GM18502 (cell line): ENCODE measurements around the gene EIF1.

ENCODE experiments used
- ATAC-seq: cut with Tn5 transposase; IDR thresholded peaks from one replicate; pipeline ENCODE4 v1.9.1; 2021; ENCODE audit warnings: mild to moderate bottlenecking; ENCODE audit not compliant: unreplicated experiment, poor library complexity

EIF1 gene

DNA sequence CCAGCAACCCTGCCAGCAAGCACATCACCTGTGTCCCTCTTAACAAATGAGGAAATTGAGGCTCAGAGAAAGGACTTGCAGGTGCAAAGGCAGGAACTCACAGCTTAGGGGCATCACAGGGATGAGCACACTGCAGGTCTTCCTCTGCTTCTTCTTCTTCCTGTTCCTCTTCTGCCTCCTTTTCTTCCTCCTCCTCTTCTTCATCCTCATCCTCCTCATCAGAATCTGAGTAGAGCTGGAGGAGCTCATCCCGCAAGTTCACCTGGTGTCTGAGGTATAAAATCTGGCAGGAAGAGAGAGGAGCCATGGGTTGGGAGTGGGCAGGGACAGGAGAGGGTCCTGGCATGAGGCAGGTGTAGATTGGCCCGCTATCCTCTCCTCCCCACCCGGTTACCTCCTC is 43.2 kb downstream of the EIF1 start:
- no peak for ATAC-seq

DNA sequence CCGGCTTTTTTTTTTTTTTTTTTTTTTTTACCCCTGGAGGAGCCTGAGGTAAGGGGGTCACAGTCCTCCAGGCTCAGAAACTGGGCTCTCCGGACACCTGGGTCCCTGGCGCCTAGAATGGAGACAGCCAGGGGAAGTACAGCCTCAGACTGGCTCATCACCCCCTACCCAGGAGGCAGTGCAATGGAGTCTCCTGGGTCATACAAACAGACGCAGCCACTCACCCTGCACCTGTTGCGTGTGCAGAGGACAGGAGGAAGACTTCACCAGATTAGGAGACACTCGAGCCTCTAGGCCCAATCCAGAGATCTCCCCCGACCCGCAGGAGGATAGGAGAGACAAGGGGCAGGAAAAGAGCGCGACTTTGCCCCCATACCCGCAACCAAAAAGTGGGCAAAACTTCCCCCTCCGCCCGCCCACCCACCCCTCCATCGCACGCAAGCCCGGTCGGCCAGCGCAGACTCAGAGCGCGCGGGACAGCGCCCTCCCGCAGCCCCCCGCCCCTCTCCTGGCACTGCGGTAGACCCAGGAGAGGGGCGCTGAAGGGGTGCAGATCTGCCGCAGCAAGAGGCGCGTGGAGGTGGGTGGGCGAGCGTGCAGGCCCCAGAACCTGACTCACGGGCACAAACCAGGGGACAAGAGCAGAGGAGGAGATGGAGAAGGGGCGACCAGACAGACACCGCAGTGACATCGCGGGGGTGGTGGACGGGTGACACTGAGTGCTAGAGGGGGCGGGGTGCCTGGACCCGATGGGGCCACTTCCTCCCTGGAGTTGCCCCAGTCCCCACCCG is 44.9 kb downstream of the EIF1 start:
- no peak for ATAC-seq

DNA sequence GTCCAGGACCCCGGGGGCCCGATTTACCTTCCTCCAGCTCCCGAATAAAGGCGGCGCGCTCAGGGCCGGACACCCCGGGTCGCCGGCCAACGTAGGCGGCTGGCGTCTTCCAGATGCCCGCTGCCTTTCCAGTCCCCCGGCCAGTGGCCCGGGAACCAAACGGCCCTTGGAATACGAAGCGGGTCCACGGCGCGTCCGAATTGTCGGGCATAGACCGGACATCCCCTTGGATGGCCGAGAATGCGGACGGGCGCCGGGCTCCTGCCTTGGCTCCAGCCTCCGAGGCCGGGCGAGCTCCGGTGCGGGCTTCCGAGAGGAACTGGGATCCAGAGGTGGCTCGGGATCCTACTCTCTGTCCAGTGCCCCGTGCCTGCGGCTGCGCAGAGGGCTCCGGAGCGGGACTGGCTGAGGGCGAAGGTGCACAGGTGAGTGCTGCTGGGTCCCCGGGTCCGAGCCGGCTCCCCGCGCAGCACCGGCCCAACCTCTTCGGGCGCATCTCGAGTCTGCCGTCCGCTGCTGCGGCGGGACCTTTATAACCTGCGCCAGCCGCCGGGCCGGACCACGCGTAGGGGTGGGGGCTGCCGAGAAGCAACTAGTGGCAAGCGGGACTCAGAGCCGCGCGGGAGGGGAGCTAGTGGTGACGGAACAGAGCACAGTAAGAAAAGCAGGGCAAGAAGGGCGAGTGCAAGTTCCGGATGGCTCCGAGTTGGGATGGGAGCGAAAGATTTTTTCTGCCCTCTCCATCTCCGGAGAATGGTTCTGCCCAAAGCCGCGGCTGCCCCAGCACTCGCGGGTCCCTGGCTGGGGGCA is 45.7 kb downstream of the EIF1 start, which contains the start of gene HAP1:
HAP1 (minus strand) TSS at position 505 of the 810 bp plus-strand sequence; CDS start at position 496, 9 bp downstream.
- no peak for ATAC-seq

DNA sequence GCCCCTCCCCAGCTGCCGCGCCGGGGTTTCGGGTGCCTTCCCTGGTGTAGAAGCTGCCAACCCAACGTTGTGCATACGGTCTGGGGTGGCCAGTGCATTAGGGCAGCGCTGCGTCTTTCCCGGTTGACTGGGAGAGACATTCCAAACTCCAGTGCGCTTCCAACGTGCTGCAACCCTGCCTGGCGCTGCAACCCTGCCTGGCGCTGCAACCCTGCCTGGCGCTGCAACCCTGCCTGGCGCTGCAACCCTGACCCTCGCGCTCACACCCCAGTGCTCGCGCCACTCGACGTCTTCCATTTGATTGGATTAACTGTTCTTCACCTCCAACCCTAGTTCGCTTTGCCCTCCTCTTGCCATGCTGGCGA is 46.2 kb downstream of the EIF1 start:
- no peak for ATAC-seq

DNA sequence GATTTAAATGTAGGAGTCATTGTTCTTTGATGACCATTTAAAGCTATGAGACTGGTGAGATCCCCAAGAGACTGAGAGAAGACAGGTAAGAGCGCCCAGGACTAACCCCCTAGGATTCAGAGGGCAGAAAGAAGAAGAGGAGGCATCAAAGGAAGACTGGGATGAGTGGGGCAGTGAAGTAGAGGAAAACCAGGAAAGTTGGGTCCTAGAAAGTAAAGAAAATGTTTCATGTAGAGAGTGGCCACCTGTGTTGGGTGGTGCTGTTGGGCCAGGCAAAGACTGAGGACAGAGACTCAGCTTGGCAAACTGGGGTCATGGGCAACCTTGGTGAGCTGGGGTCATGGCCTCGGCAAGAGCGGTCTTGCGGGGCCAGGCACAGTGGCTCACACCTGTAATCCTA is 47.1 kb downstream of the EIF1 start:
- ATAC-seq, result no peak

DNA sequence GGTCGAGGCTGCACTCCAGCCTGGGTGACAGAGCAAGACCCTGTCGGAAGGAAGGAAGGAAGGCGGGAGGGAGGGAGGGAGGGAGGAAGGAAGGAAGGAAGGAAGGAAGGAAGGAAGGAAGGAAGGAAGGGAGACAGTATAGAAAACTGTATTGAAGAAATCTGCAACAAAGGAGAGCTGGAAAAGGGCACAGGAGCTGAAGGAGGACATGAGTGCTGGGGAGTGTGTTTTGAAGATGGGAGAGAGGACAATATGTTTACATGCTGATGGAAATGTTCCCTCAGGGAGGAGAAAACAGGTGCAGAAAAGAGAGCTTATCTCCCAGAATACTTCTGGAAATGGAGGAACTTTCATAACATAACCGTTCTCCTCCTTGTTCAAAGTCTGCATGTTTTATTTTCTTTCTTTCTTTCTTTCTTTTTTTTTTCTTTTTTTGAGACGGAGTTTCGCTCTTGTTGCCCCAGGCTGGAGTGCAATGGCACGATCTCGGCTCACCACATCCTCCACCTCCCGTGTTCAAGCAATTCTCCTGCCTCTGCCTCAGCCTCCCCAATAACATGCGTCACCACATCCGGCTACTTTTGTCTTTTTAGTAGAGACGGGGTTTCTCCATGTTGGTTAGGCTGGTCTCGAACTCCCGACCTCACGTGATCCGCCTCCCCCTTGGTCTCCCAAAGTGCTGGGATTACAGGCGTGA is 48.4 kb downstream of the EIF1 start:
- ATAC-seq, result no peak

DNA sequence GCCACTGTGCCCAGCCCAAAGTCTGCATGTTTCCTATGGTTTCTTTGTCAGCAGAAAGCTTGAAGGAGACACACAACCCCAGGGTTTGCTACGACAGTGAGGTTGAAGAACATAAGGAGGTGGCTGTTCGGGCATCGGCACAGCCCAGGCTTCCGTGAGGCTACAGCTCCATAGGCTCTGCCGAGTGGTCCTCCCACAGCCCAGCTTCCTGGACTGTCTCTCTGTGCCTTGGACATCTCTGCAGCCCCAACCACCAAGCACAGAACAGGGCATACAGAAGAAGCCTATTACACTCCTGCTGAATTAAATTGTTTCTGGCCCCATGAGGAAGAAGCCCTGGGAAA is 49.0 kb downstream of the EIF1 start:
- ATAC-seq, result no peak

DNA sequence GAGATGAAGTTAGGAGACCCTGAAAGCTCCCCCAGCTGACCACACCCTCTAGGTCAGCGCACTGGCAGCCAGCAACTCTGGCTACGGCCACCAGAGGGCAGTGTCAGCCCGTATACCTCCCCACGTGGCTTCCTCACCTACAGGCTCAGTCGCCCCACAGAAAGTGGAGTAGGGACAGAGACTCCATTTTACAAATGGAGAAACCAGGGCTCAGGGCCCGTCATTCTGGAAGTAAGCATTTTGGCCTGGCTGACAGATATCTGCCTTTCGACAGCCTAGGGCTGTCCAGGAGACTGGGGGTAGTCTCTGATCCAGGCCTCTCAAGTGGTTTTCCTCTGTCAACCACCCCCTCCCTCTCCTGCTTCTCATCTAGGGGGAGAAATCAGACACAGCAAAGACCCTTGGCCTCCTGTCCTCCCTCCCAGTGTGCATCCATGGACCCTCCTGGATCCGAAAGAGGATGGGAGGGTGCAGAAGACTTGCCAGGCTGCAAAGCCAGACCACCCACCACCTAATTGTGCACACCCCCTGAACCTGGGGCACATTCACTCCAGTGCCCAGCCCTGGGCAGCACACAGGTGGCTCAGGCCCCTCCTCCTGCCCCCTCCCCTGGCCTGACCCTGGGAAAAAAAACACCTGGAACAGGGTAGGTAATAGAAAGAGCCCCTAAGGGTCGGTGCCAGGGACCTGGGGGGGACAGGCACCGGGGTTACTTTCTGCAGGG is 49.6 kb downstream of the EIF1 start:
- ATAC-seq, result no peak

DNA sequence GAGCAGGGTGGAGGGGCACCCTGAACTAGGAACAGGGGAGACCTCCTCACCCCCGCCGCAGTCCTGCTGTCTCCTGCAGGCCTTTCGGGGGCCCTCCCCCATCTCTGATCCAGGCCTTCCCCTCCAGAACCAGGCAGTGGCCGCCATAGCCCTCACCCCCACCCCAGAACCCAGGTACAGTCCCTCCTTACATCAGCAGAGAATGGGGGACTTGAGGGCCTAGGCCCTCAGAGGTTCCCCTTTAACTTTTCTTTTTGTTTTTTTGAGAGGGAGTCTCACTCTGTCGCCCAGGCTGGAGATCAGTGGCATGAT is 50.1 kb downstream of the EIF1 start:
- ATAC-seq, result no peak

DNA sequence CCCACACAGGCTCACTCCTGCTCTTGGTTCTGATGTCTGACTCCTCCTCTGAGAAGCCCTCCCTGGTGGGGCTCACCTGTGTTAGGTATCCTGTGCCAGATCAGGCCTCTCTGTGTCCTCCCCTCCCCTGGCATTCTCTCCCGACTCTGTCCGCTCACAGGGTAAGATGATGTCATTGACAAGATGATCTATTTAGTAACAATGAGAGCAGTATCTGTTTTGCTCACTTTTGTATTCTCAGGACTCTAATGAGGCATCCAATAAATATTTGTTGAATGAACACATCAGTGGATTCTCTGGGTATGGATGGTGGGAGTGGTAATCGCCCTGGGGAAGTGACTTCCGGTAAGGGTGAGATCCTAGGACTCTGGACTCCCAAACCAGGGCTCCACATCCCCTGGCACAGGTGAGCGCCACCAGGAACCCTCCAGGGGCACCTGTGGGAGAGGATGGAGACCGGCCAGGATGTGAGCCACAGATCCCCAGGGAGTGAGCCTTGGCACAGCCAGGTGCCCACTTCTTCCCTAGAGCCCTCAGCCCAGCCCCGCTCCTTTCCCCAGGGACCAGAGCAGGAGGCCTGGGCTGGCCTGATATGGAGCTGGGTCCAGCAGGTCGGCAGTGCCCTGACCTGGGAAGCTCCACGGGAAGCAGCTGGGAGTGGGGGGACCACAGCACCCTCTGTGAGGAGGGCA is 51.1 kb downstream of the EIF1 start:
- no peak for ATAC-seq

DNA sequence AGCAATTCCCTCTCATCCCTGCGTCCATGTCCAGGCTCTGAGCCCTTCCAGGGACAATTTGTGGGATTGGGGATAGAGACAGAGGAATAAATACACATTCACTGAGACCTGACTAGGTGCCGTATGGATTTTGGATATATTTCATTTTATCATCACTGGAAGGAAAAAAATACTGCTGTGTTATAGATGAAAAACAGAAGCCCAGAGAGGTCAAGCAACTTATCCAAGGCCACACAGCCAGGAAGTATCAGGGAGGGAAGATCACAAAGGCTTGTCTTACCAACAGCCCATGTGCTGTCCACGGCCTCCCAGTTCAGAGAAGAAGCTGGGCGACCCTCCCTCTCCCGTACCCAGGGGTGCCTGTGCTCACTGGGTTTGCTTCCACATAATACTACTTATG is 51.8 kb downstream of the EIF1 start:
- no peak for ATAC-seq

DNA sequence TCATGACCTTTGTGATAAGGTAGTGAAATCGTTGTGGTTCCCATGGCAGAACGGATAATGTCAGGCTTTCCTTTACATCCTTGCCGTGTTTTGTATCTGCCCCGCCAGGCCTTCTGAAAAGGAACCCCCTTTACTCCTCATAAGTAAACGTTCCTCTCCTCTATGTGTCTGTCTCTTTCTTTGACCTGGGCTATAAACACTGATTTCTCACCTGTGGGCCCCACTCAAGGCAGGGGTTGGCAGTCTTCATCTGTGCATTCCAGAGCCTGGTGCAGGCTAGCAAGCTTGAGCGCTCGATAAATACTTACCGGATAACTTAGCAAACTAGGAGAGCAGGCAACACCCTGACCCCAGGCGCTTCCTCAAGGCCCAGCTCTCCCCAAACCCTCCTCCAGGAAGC is 53.0 kb downstream of the EIF1 start:
- ATAC-seq, result no peak
